Activated CD4-positive, CD25-positive, alpha-beta regulatory T cell treated with anti-CD3 and anti-CD28 coated beads, Interleukin-2, amount 50 U/mL, for 72 hours (primary cell): Measurements from ENCODE around the gene GSTK1.
"Not testable (repeated sequence)": the region's sequence is repeated elsewhere in the genome, so short reads cannot be mapped to it uniquely, and the experiment has no call there.

Experiments used
- DNase-seq: peaks from one replicate; pipeline ENCODE4 v3.0.0; 2021

The GSTK1 gene

DNA sequence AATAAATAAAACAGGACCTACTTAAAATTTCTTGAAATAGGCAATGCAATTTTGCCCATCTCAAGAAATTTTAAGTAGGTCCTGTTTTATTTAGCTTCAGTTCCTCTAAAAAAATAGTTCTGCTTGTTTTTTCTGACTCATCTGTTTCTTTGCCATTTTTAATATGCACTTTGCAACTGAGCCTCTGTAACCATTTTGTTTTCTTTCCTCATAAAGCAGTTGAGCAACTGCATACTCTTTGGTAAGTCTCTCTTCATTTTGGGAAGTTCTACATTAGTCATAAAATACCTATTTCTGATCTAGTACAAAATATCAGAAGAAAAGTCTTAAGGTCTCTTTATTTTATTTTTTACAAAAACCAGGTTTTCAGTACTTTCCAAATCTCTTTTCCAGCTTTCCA is 23.4 kb upstream of the GSTK1 start:
- DNase-seq = no peak

DNA sequence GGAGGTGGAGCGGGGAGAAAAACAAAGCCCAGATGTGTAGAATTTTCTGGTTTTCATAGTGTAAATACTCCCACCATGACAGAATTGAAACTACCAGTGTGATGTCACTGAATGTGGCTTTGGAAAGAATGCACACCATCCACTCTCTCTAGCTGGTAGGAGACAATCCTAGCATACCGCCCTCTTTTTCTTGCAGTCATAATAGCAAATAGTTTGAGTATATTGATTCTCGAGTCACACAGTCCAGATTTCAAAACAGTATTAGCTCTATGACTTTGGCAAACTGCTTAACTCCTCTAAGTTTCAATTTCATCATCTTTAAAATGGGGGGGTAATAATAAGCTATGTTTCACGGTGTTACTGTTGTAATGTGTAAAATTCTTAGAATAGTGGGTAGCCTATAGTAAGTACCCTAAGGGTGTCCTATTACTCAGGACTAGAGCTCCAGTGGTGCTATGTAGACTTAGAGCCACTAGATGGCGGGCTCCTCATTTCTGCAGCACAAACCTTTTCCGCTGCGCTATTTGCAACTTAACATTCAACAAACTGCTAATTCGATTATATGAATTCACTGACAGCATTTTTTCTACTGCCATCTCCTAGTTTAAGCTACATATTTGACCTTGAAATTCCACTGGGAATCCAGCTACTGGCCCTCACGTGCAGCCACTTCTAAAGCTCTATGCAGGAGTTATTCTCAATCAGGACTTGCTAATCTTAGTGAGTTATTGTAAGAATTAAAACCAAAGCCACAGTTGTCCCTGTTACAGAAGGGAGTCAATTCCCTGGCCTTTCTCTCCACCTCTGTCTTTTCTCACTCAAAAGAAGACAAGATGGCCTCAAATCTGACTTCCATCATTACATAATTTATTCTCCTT is 22.7 kb upstream of the GSTK1 start:
- DNase-seq = peak; percentile 62

DNA sequence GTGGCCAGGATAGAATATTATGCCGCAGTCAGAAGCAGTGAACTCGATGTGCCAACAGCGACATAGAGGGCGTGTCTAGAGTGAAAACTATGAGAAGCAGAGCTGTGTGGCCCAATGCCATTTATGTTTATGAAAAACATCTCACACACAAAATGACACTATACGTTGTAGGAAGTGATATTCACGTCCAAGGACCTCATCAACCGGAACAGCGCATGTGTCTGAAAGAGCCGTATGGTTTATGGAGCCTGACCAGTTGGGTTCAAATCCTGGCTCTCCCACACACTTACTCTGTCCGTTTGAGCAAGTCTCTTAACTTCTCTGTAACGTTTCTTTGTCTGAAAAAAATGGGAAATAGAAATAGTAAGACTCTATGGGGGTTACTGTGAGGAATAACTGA is 20.9 kb upstream of the GSTK1 start:
- DNase-seq = no peak

DNA sequence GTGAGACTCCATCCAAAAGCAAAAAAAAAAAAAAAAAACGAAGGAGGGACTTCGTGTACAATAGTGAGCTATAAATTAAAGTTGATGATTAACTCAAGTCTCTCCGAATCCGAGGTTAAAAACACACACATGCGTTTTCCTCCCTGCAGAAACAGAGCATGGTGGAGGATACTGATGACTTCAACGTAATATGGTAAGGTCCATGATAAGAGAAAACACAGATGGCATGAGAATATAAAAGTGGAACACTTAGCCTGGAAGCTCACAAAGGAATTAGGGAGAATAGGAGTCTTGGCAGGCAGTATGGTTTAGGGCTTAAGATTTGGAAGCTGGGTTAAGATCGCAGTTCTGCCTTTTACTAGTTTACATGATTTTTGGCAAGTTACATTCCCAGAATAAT is 20.1 kb upstream of the GSTK1 start:
- no peak for DNase-seq

DNA sequence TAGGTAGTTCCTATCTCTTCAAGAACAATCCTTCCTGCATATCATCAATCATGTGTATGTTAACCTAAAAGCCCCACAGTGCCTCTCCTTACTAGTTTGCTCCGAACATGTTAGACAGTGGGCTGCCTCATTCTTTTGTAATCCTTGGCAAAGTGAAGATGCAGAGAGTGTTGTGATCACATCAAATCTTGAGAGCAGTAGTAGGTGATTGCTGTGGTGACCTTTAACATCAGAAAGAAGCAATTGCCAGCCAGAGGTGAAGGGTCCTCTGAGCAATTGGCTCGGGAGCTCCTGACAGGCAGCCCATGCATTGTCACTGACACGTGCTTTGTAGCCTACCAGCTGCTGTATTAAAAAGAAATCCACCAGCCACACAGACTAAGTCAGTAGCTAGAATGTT is 19.6 kb upstream of the GSTK1 start:
- no peak for DNase-seq

DNA sequence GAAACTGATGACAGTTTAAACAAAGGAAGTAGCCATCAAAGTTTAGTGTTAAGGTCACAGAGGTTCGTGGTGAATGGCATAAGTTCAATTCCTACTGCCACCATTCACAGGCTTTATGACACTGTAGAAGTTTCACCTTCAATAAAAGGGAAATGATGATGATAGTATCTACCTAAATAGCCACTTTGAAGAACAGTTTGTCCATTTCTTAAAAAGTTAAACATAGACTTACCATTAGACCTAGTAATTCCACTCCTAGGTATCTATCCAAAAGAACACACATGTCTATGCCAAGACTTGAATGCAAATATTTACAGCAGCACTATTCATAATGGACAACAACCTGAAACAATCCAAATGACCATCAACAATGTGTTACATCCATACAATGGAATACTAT is 18.9 kb upstream of the GSTK1 start:
- DNase-seq = no peak

DNA sequence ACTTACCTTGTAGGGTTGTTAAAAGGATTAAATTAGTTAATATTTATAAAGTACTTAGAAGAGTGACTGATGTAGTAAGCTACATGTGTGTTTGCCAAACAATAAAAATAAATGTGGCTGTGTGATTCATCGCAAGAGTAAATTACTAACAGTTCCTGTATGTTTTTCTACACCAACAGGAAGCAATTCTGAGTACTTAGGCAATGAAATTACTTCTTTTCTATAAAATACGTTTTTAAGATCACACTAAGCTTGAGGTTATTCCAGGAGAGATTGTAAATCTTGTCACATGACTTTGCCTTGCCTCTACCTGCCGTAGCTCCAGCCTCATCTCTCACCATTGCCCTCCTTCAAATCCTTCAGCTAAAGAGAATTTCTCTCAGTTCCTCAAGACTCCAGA is 18.1 kb upstream of the GSTK1 start:
- no peak for DNase-seq

DNA sequence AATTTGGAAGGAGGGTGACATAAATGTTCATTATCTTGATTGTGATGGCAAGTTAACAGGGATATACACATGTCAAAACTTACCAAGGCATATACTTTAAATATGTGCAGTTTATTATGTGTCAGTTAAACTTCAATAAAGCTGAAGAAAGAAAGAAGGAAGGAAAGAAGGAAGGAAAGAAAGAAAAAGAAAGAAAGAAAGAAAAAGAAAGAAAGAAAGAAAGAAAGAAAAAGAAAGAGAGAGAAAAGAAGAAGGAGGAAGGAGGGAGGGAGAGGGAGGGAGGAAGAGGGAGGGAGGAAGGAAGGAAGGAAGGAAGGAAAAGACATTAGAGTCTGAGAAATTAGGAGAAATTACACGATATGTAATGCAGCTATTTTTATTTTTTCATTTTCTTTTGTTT is 15.9 kb upstream of the GSTK1 start:
- DNase-seq = no peak

DNA sequence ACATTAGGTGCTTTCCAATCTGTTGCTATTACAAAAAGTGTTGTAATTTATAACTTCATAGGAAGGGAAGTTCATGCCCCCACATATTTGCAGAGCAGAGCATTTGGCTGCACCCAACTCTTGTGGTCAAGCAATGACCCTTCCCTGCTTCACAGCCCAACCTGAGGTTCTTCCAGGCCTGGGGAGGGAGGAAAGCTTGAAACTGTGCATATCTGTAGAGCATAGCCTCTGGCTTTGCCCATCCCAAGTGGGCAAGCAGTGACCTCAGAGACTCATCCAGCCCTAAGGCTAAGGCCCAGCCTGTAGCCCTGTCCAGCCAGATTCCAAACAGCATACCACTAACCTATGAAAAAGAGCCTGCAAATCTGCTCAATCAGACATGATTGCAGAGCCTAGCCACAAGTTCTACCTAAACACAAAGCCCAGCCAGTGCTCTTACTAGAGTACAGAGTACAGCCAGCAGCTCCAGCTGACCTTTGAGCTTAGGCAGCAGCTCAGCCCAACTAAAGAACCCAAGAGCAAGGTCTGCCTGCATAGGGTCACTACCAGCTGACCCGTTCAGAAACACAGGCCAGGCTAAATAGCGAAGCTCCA is 14.4 kb upstream of the GSTK1 start:
- no peak for DNase-seq

DNA sequence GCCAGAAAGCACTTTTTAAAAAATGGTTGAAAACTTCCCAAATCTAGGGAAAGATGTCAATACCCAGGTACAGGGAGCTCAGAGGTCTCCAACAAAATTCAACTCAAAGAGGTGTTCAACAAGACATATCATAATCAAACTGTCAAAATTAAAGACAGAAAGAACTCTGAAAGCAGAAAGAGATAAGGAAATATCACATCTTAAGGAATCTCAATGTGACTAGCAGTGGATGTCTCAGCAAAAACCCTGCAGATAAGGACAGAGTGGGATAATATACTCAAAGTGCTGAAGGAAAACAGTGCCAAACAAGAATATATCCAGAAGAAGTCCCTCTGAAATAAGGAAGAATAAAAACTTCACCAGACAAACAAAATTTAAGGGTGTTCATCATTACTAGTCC is 13.0 kb upstream of the GSTK1 start:
- DNase-seq = no peak

DNA sequence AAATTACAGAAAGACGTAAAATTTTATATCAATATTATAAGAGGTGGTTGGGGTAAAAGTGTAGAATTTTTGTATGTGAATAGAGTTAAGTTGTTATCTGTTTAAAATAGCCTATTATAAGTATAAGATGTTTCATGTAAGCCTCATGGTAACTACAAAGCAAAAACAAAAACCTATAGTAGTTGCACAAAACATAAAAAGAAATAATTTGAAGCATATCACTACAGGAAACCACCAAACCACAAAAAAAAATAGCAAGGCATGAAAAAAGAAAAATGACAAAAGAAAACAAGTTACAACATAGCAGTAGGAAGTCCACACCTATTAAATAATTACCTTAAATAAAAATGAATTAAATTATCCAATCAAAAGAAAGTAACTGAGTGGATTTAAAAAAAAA is 12.4 kb upstream of the GSTK1 start:
- DNase-seq = no peak

DNA sequence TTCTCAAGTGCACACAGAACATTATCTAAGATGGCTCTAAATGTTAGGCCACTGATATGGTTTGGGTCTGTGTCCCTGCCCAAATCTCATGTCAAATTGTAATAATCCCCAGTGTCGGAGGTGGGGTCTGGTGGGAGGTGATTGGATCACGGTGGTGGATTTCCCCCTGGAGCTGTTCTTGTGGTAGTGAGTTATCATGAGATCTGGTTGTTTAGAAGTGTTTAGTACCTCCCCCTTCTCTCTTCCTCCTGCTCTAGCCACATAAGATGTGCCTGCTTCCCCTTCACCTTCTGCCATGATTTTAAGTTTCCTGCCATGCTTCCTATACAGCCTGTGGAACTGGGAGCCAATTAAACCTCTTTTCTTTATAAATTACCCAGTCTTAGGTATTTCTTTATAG is 11.2 kb upstream of the GSTK1 start:
- no peak for DNase-seq

DNA sequence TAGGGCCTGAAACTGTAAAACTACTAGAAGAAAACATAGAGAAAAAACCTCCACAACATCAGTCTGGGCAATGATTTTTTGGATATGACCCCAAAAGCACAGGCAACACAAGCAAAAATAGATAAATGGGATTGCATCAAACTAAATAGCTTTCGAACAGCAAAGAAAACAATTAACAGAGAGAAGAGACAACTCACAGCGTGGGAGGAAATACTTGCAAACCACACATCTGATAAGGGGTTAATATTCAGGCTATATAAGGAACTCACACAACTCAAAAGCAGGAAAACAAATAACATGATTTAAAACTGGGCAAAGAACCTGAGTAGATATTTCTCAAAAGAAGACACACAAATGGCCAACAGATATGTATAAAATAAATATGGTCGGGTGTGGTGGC is 7.7 kb upstream of the GSTK1 start:
- no peak for DNase-seq

DNA sequence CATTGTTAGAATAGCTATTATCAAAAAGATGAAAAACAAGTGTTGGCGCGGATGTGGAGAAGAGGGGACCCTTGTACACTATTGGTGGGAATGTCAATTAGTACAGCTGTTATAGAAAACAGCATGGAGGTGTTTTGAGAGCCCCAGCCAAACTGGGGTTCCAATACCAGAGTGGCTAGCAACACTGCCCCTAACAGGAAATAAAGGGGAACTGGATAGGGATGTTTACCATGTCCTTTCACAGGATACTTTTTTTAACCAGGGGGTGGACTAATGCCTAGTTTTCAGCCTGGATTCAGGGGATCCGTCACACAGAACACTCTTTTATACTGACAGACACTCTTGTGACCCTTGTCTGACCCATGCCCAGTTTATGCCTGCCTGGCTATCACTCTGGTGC is 6.9 kb upstream of the GSTK1 start:
- DNase-seq = no peak

DNA sequence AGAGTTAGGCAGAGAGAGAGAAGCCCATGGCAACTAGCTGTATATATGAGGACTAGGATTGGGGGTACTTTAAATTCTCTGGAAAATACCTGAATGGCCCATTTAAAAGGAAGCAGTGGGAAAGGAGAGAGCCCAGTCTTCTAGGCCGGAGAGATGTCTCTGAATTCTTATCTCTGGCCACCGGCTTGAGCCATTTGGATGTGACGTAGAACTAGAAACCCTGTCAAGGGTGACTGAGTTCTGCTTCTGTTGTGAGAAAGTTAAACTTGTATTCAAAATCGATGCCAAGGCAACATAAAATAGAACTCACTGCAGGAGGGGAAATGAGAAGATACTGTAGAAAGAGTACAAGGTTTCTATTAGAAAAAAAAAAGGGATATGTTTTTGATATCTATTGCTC is 6.3 kb upstream of the GSTK1 start:
- no peak for DNase-seq

DNA sequence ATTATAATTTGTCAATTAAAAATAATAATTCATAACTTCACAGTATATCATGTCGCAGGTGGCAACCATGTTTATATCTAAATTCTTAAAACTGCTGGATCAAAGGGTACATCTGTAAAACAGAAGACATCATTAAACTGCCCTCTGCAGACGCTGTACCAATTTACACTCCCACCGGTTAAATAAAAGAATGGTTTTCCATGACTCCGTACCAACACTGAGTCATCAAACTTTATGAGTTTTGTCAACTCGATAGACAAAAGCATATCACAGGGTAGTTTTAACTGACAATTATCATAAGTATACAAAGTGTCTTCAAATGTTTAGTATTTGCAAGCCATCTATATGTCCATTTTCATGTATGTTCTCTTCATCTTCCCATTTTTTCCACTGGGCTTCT is 5.7 kb upstream of the GSTK1 start:
- DNase-seq = no peak

DNA sequence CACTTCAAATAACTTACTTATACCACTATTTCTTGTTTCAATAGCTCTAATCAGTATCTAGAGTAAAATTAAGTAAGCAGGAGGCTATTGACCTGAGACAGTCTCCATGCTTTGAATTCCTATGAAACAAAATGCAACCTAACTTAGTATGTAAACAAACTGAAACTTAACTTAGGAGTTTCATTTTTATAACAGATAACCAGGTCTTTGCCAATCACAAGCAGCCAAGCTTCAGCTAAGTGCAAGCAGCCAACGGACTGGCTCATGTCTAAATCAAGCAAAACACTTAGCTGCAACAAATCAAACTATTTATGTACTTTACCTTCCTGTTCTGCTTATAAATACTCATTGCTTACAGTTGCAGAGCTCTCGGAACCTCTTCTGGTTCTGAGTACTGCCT is 4.4 kb upstream of the GSTK1 start:
- DNase-seq = no peak

DNA sequence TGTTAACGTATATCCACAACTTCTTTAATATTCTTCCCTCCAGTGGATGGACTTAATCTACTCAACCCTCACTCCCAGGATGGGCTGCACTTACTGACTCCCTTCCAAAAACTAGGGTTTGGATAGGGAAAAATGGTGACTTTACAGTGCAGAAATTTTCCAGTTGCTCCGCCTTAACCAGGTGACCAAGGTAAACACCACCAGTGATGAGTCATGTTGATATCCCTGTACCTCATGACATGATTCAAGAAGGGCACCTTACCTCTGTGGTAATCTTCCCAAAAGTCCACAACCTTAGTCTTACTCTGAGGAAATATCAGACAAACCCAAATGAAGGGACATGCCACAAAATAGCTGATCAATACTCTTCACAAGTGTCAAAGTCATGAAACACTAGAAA is 3.5 kb upstream of the GSTK1 start:
- DNase-seq = no peak

DNA sequence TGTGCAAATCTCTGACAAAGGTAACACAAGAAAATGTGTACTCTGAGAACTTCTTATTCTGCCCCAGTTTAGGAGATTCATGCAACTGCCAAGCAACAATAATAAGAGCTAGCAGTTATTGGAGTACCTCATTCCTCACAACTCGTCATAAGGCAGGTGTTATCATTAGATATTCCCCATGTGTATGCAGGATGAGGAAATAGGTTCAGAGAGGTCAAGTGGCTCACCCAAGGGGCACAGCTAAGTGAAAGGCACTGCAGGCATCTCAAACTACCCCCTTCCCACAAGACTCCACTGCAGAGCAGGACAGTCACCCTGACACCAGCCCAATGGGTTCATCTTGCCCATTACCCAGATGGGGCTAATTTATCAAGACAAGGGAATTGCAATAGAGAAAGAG is 1.3 kb upstream of the GSTK1 start:
- no peak for DNase-seq

DNA sequence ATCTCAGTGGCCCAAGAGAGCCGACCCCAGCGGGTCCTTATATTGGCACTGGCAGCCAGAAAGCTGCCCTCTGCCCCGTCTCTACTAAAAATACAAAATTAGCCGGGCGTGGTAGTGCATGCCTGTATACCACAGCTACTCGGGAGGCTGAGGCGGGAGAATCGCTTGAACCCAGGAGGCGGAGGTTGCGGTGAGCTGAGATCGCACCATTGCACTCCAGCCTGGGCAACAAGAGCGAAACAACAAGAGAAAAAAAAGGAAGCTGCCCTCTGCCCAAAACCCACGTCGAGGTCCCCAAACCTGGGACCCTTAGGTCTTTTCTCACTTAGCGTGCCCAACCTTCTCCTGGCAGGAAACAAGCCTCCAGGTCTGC is 941 bp downstream of the GSTK1 start:
- DNase-seq = not testable (repeated sequence)

DNA sequence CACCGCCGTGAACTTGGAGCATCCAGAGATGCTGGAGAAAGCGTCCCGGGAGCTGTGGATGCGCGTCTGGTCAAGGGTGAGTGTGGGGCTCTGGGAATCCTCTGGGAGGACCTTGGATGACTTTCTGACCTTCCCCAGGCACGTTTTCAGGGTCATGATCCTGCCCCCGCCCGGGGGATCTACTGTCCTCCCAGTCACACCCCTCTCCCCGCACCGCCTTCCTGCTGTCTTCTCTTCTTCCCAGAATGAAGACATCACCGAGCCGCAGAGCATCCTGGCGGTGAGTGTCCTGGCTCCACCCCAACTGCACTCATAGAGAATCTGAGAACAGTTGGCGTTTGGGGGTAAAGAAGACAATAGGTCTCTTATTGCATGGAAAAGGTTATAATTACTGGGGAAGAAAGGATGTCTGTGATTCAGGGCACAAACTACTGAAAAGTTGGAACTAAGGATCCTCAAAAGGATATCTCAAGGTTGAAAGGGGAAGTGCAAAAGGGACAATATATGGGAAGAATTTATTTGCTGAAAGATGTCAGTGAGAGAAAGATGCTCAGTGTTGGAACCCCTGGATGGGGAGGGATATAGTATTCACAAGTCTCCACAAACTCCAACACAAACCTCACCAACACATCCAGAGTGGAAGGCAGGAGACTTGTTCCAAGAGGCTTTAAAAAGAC is 1.9 kb downstream of the GSTK1 start:
- DNase-seq = no peak

DNA sequence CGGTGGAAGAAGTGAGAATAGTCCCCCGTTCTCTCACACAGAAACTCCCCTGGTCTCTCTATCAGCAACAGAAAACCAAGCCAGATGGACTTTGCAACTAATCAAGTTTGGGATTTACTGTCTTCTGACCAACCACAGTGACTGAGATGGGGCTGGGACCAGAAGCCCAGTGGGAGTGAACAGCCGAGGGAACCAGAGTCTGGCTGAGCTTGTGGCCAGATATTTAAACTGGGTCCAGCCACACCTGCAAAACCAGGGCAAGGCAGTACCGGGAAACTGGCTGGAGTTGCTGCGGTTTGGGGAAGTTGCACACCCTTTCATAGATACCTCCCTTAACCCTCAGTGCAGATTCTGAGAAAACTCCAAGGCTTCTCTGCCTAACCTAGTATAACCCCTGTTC is 6.0 kb downstream of the GSTK1 start:
- DNase-seq = no peak

DNA sequence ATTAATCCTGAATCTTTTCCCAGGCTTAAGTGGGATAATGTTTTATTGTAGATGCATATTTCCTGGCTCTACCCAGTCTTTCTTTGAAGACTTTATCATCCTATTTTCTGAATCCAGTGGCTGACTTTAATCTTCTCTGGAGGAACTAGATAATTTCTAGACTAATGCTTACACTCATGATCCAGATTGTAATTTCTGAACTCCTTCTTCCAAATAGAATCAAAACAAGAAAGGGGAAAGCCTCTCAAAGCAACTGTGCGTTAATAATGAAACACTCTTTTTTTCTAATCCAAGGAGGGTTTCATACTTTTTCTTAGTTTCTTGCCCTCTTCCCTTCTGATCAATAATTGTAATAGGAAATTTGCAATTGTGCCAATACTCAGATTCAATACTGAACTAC is 8.0 kb downstream of the GSTK1 start:
- no peak for DNase-seq

DNA sequence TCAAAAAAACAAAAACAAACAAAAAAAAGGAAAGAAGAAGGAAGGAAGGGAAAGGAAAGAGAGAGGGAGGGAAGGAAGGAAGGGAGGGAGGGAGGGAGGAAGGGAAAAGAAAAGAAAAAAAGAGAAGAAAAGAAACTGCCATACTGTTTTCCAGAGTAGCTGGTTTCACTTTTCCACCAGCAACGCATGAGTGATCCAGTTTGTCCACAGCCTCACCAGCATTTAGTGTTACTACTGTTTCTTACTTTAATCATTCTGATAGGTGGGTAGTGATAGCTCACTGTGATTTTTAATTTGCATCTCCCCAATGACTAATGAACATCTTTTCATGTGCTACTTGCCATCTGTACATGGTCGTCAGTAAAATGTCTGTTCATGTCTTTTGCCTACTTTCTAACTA is 9.6 kb downstream of the GSTK1 start:
- DNase-seq = no peak
